Head of caudate nucleus (tissue), 42 donors: ENCODE measurements around the gene SCGB2B2.

Source experiments
- DNase-seq, 42 donors: peaks; one replicate each; pipeline versions ENCODE4 v3.0.0 to v3.0.0-alpha.2; 2020 to 2021; ENCODE audit warnings: mixed read lengths in 7 of 42
- intact Hi-C: fragments of 100-400 bp; cut with DNase I; formaldehyde crosslinking; loops from one replicate; pipeline ENCODE4 v1.15.0; 2022

The SCGB2B2 gene

GRCh38 chr19:34642241-34642640 lies 34.7 kb downstream of the SCGB2B2 start:
- DNase-seq = no peak
- intact Hi-C loops = loop anchor here (5.0 kb wide), 1 partner anchor 70 kb away; no protein-coding TSS in a partner anchor

DNA sequence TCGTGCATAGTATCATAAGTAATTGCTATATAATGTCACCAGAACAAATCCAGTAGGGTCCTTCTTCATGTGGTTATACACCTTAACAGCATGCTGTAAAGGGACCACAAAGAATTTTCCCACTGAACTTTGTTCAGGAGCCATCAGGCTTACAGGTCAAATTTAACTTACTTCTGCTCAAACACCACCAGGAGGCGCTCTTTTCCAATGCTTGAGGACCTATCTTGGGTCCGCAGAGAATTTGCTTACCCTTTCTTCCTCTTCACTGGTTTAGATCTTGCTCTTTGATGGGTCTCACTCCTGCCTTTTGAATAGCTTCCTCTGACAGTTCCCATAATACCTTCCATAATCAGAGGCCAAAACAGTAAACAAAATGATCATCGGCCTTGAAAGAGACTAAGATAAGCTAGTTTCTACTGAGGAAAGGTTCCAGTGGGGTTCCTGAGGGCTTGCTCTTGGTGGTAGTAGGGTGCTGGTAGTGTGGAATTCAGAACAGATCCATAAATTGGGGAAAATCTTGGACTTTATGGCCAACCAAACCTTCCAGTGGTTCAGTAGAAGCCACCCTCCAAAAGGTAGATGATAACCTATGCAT lies 37.4 kb downstream of the SCGB2B2 start:
- peak in 34 of 42 donors; percentile 11 to 88 (median 54) for DNase-seq
- intact Hi-C loops = loop anchor here (5.0 kb wide), 1 partner anchor 73 kb away; no protein-coding TSS in a partner anchor

DNA sequence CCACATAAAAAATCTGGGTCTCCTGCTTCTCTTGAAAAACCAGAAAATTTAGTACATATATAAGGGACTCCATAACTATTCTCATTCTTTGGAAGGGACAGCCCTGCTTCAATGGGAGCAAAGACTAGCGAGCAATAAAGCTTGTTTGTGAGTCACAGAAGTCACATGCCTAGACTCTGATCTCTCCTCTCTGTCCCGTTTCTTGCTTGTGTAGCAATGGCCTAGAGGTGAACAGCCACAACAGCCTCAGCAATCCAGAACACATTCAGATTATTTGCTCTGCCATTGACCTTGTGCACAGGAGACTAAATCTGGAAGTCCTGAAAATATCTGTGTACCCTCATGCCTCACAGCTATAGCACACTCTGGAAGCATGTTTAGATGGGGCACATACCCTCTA lies 43.2 kb downstream of the SCGB2B2 start:
- intact Hi-C loops = no loop called here
- DNase-seq = no peak
